IPS-18a (cell line): ENCODE measurements around the gene FOXK2.
"Not testable (repeated sequence)": the region's sequence is repeated elsewhere in the genome, so short reads cannot be mapped to it uniquely, and the experiment has no call there.

Source experiments
- H3K27ac ChIP-seq: one replicate; pipeline ENCODE4 v1.5.1; 2013; ENCODE audit warnings: low read length
- H3K27me3 ChIP-seq: one replicate; pipeline ENCODE4 v1.6.1; 2013; ENCODE audit warnings: mild to moderate bottlenecking, low read length; ENCODE audit not compliant: control insufficient read depth, insufficient read depth
- H3K36me3 ChIP-seq: one replicate; pipeline ENCODE4 v1.6.1; 2013; ENCODE audit warnings: low read depth, low read length; ENCODE audit not compliant: control insufficient read depth
- H3K4me1 ChIP-seq: one replicate; pipeline ENCODE4 v1.6.1; 2013; ENCODE audit warnings: low read depth, low read length; ENCODE audit not compliant: control insufficient read depth
- H3K4me3 ChIP-seq: one replicate; pipeline ENCODE4 v1.5.1; 2013; ENCODE audit warnings: low read length
- H3K9ac ChIP-seq: one replicate; pipeline ENCODE4 v1.6.1; 2013; ENCODE audit warnings: mild to moderate bottlenecking, low read length, moderate library complexity
- H3K9me3 ChIP-seq: one replicate; pipeline ENCODE4 v1.6.1; 2013; ENCODE audit warnings: low read depth, low read length; ENCODE audit not compliant: control insufficient read depth

FOXK2 gene

DNA sequence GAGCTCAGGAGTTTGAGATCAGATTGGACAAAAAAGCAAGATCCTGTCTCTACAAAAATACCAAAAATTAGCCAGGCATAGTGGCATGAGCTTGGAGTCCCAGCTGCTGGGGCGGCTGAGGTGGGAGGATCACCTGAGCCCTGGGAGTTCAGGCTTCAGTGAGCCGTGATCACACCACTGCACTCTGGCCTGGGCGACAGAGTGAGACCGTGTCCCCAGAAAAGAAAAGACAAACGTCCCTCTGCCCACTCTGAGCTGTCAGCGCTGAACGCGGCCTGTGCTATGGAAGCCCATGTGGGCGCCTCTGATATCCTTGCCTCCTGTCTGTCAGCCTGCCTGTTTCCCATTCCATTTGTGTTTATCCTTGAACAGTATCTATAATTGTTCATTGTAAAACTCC is 50.7 kb downstream of the FOXK2 start:
- Histone ChIP-seq H3K4me3 (no peak overlapping the region), H3K9ac (no peak overlapping the region), H3K27ac (no peak overlapping the region), H3K27me3 (no peaks in the 10 kb centered on the region), H3K9me3 (no peaks in the 10 kb centered on the region), H3K4me1 (peaks cover 7% of the 10 kb centered on the region), H3K36me3 (peaks cover 67% of the 10 kb centered on the region)

DNA sequence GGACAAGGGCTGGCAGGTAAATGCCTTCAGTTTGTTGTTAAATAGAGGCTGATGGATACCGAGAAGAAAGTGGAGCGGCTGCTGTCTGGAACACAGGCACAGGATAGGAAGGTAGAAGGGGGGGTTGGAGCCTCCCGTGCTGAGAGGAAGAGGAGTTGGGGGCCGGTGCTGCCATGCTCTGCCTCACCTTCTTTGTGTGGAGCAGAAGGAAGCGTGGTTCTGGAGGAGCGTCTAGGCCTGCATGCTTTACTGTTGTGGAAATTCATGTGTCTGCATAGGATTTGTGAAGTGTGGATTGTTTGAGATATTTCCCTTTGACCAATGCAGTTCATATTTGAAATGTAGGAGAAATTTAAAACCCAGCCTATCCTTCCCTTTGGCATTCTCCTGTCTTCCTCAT is 52.3 kb downstream of the FOXK2 start:
- H3K36me3 ChIP-seq = peaks cover 65% of the 10 kb centered on the region
- no peaks in the 10 kb centered on the region for H3K4me1 ChIP-seq
- no peaks in the 10 kb centered on the region for H3K27me3 ChIP-seq
- no peak overlapping the region for H3K9ac ChIP-seq
- H3K4me3 ChIP-seq = no peak overlapping the region
- no peak overlapping the region for H3K27ac ChIP-seq
- no peaks in the 10 kb centered on the region for H3K9me3 ChIP-seq

DNA sequence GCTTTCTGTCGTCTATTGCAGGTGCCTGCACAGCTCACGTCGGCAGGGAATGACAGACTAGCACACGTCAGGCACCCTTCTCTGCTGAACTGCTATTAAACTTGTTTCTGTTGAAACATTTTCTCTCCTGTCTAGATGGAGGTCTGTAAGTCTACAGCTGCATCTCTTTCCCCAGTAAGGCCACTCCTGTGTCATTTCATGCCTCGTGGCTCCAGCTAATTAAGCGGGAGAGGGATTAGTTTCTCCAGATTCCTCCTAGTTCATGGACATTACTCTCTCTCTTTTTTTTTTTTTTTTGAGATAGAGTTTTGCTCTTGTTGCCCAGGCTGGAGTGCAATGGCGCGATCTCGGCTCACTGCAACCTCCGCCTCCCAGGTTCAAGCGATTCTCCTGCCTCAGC is 54.5 kb downstream of the FOXK2 start:
- H3K27me3 ChIP-seq = no peaks in the 10 kb centered on the region
- no peaks in the 10 kb centered on the region for H3K9me3 ChIP-seq
- no peaks in the 10 kb centered on the region for H3K4me1 ChIP-seq
- H3K36me3 ChIP-seq = peaks cover 58% of the 10 kb centered on the region
- H3K9ac ChIP-seq = no peak overlapping the region
- H3K4me3 ChIP-seq = no peak overlapping the region
- no peak overlapping the region for H3K27ac ChIP-seq

GRCh38 chr17:82575581-82576221 is 56.2 kb downstream of the FOXK2 start:
- not testable (repeated sequence) for H3K27ac ChIP-seq, H3K9me3 ChIP-seq, H3K4me1 ChIP-seq, H3K27me3 ChIP-seq, H3K9ac ChIP-seq, H3K4me3 ChIP-seq
- H3K36me3 ChIP-seq = peaks cover 51% of the 10 kb centered on the region

GRCh38 chr17:82577300-82577699 is 57.8 kb downstream of the FOXK2 start:
- Histone ChIP-seq H3K4me1 (no peaks in the 10 kb centered on the region), H3K36me3 (peaks cover 42% of the 10 kb centered on the region), H3K4me3 (no peak overlapping the region), H3K27ac (no peak overlapping the region), H3K9me3 (no peaks in the 10 kb centered on the region), H3K9ac (no peak overlapping the region), H3K27me3 (no peaks in the 10 kb centered on the region)

DNA sequence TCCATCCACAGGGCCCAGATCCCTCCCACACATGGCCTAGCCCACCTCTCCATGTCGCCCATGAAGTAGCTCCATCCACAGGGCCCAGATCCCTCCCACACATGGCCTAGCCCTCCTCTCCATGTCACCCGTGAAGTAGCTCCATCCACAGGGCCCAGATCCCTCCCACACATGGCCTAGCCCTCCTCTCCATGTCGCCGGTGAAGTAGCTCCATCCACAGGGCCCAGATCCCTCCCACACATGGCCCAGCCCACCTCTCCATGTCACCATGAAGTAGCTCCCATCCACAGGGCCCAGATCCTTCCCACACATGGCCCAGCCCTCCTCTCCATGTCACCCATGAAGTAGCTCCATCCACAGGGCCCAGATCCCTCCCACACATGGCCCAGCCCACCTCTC is 60.4 kb downstream of the FOXK2 start:
- not testable (repeated sequence) for H3K27me3 ChIP-seq, H3K9me3 ChIP-seq, H3K4me1 ChIP-seq, H3K4me3 ChIP-seq, H3K27ac ChIP-seq, H3K9ac ChIP-seq
- peaks cover 33% of the 10 kb centered on the region for H3K36me3 ChIP-seq

DNA sequence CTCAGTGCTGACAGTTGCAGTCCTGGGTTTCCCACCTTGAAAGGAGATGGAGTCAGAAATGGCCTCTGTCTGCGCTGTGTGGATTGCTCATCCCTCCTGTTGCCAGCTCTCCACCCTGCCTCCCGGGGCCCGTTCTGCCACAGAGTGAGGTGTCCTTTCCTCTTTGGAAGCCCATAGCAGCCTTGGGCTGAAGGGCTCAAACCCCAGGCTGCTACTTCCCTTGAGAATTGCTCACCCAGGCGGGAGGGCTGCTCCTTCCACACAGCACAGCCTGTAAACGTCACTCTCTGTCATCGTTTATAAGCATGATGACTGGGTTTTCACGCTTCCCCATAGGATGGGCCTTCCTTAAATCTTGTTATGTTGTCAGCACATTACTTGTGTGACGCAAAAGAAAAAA is 62.7 kb downstream of the FOXK2 start:
- peaks cover 36% of the 10 kb centered on the region for H3K36me3 ChIP-seq
- H3K27ac ChIP-seq = no peak overlapping the region
- H3K9ac ChIP-seq = no peak overlapping the region

DNA sequence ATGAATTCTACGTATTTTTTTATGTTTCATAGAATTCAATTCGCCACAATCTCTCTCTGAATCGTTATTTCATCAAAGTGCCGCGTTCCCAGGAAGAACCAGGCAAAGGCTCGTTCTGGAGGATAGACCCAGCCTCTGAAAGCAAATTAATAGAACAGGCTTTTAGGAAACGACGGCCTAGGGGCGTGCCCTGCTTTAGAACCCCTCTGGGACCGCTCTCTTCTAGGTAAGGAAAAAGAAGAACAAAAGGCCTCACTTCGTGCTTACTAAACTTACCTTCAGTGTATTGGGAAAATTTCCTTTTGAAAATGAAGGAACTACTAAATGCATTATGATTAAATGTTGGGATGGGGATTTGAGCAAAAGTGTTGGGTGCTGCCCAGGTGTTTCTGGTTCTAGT is 63.2 kb downstream of the FOXK2 start:
- H3K27ac ChIP-seq = no peak overlapping the region
- H3K9me3 ChIP-seq = no peaks in the 10 kb centered on the region
- H3K36me3 ChIP-seq = peaks cover 41% of the 10 kb centered on the region
- no peak overlapping the region for H3K9ac ChIP-seq
- H3K4me3 ChIP-seq = no peak overlapping the region
- H3K4me1 ChIP-seq = no peaks in the 10 kb centered on the region
- H3K27me3 ChIP-seq = no peaks in the 10 kb centered on the region

More for the DNA sequence above, 62.7 kb downstream of the FOXK2 start:
- H3K27me3 ChIP-seq = no peaks in the 10 kb centered on the region
- no peaks in the 10 kb centered on the region for H3K4me1 ChIP-seq
- no peak overlapping the region for H3K4me3 ChIP-seq
- no peaks in the 10 kb centered on the region for H3K9me3 ChIP-seq

GRCh38 chr17:82583720-82584234 is 64.2 kb downstream of the FOXK2 start:
- H3K27ac ChIP-seq = no peak overlapping the region
- H3K9ac ChIP-seq = no peak overlapping the region
- H3K36me3 ChIP-seq = peaks cover 41% of the 10 kb centered on the region
- no peaks in the 10 kb centered on the region for H3K27me3 ChIP-seq
- H3K4me3 ChIP-seq = no peak overlapping the region
- H3K9me3 ChIP-seq = no peaks in the 10 kb centered on the region
- H3K4me1 ChIP-seq = no peaks in the 10 kb centered on the region

GRCh38 chr17:82585935-82586575 is 66.5 kb downstream of the FOXK2 start:
- H3K9ac ChIP-seq, H3K27ac ChIP-seq, H3K27me3 ChIP-seq, H3K9me3 ChIP-seq, H3K4me1 ChIP-seq, H3K4me3 ChIP-seq: not testable (repeated sequence)
- H3K36me3 ChIP-seq = peaks cover 40% of the 10 kb centered on the region

DNA sequence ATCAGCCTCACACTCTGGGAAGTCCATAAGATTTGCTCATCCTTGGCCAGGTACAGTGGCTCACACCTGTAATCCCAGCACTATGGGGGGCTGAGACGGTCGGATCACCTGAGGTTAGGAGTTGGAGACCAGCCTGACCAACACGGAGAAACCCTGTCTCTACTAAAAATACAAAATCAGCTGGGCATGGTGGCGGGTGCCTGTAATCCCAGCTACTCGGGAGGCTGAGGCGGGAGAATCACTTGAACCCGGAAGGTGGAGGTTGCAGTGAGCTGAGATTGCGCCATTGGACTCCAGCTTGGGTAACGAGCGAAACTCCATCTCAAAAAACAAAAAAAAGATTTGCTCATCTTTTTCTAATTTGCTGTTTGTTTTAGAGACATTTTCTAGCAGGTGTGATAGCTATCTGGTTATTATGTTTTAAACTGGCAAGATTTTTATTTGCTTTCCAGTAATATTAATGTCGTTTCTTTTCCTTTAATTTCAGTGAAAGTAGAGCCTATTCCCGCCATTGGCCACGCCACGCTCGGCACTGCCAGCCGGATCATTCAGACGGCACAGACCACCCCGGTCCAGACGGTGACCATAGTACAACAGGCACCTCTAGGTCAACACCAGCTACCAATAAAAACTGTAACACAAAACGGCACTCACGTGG is 67.2 kb downstream of the FOXK2 start:
- Histone ChIP-seq H3K27ac (no peak overlapping the region), H3K9me3 (no peaks in the 10 kb centered on the region), H3K9ac (no peak overlapping the region), H3K36me3 (peaks cover 40% of the 10 kb centered on the region), H3K4me1 (no peaks in the 10 kb centered on the region), H3K27me3 (no peaks in the 10 kb centered on the region), H3K4me3 (no peak overlapping the region)
